ENCODE measurements around the gene SMG9.

SMG9 gene

GRCh38 chr19:43718627-43719377 is 36.0 kb downstream of the SMG9 start:
- H3K36me3 Mint-ChIP-seq, result no peaks in the 10 kb centered on the region
- peaks cover 6% of the 10 kb centered on the region for H3K27me3 Mint-ChIP-seq
- no peaks in the 10 kb centered on the region for H3K9me3 Mint-ChIP-seq
- DNase-seq (ENCODE audit: low spot score in 2 of 2) (no peak), ATAC-seq (ENCODE audit: low read depth) (no peak)
- no peaks in the 10 kb centered on the region for H3K4me1 Mint-ChIP-seq
- H3K4me3 Mint-ChIP-seq, result no peak overlapping the region
- no peak overlapping the region for H3K27ac Mint-ChIP-seq

GRCh38 chr19:43715776-43716175 is 39.0 kb downstream of the SMG9 start, which contains the start of gene IRGC:
Gene IRGC, plus strand, starts transcription at chr19:43716076. Its CDS starts 2,483 bp downstream, at chr19:43718559.
- peaks cover 20% of the 10 kb centered on the region for H3K27me3 Mint-ChIP-seq
- DNase-seq (ENCODE audit: low spot score in 2 of 2) (no peak), ATAC-seq (ENCODE audit: low read depth) (no peak)
- H3K36me3 Mint-ChIP-seq, result no peaks in the 10 kb centered on the region
- no peaks in the 10 kb centered on the region for H3K4me1 Mint-ChIP-seq
- no peaks in the 10 kb centered on the region for H3K9me3 Mint-ChIP-seq
- H3K4me3 Mint-ChIP-seq, result no peak within 1 kb of the TSS
- H3K27ac Mint-ChIP-seq, result no peak within 1 kb of the TSS

GRCh38 chr19:43713208-43713607 is 41.6 kb downstream of the SMG9 start:
- H3K4me3 Mint-ChIP-seq, result no peak overlapping the region
- no peak overlapping the region for H3K27ac Mint-ChIP-seq
- peaks cover 22% of the 10 kb centered on the region for H3K27me3 Mint-ChIP-seq
- peaks cover 4% of the 10 kb centered on the region for H3K9me3 Mint-ChIP-seq
- no peaks in the 10 kb centered on the region for H3K36me3 Mint-ChIP-seq
- DNase-seq (ENCODE audit: low spot score in 2 of 2), result no peak
- no peaks in the 10 kb centered on the region for H3K4me1 Mint-ChIP-seq
- no peak for ATAC-seq (ENCODE audit: low read depth)

GRCh38 chr19:43711751-43712355 is 42.9 kb downstream of the SMG9 start:
- Mint-ChIP-seq H3K4me3 (no peak overlapping the region), H3K27ac (no peak overlapping the region), H3K4me1 (no peaks in the 10 kb centered on the region), H3K9me3 (peaks cover 4% of the 10 kb centered on the region), H3K27me3 (peaks cover 24% of the 10 kb centered on the region), H3K36me3 (no peaks in the 10 kb centered on the region)
- ATAC-seq (ENCODE audit: low read depth) (no peak), DNase-seq (ENCODE audit: low spot score in 2 of 2) (no peak)

- no peak overlapping the region for H3K27ac Mint-ChIP-seq
- peaks cover 4% of the 10 kb centered on the region for H3K9me3 Mint-ChIP-seq
- DNase-seq (ENCODE audit: low spot score in 2 of 2) (no peak), ATAC-seq (ENCODE audit: low read depth) (no peak)
- H3K4me1 Mint-ChIP-seq, result no peaks in the 10 kb centered on the region
- peaks cover 1% of the 10 kb centered on the region for H3K36me3 Mint-ChIP-seq
- peaks cover 26% of the 10 kb centered on the region for H3K27me3 Mint-ChIP-seq
- H3K4me3 Mint-ChIP-seq, result no peak overlapping the region
Observed at GRCh38 chr19:43708716-43709115, 46.0 kb downstream of the SMG9 start.

- Mint-ChIP-seq H3K36me3 (peaks cover 1% of the 10 kb centered on the region), H3K27me3 (peaks cover 22% of the 10 kb centered on the region), H3K9me3 (peaks cover 4% of the 10 kb centered on the region), H3K4me1 (no peaks in the 10 kb centered on the region), H3K4me3 (no peak overlapping the region), H3K27ac (no peak overlapping the region)
- no peak for DNase-seq (ENCODE audit: low spot score in 2 of 2)
- ATAC-seq (ENCODE audit: low read depth), result no peak
Observed at GRCh38 chr19:43707158-43707712, 47.5 kb downstream of the SMG9 start.

DNA sequence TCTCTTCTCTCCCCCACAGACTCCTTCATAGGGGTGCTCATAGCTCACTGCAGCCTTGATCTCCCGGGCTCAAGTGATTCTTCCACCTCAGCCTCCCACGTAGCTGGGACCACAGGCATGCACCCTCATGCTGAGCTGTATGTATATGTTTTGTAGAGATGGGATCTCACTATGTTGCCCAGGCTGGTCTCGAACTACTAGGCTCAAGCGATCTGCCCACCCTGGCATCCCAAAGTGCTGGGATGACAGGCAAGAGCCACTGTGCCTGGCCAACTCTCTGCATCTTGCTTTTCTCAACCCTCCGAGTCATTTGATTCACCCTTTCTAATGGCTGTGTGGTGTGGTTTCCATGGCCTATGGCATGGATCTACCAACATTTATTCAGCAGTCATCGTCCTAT is 49.0 kb downstream of the SMG9 start:
- Mint-ChIP-seq H3K27me3 (peaks cover 15% of the 10 kb centered on the region), H3K9me3 (peaks cover 6% of the 10 kb centered on the region), H3K36me3 (peaks cover 1% of the 10 kb centered on the region), H3K4me1 (peaks cover 5% of the 10 kb centered on the region), H3K4me3 (no peak overlapping the region), H3K27ac (no peak overlapping the region)
- DNase-seq (ENCODE audit: low spot score in 2 of 2) (no peak), ATAC-seq (ENCODE audit: low read depth) (no peak)

GRCh38 chr19:43704002-43704705 is 50.6 kb downstream of the SMG9 start:
- no peak for ATAC-seq (ENCODE audit: low read depth)
- H3K4me3 Mint-ChIP-seq, result no peak overlapping the region
- peaks cover 12% of the 10 kb centered on the region for H3K27me3 Mint-ChIP-seq
- DNase-seq (ENCODE audit: low spot score in 2 of 2), result no peak
- peaks cover 1% of the 10 kb centered on the region for H3K36me3 Mint-ChIP-seq
- H3K27ac Mint-ChIP-seq, result peak overlapping the region; percentile 17
- peaks cover 5% of the 10 kb centered on the region for H3K9me3 Mint-ChIP-seq
- H3K4me1 Mint-ChIP-seq, result peaks cover 13% of the 10 kb centered on the region

DNA sequence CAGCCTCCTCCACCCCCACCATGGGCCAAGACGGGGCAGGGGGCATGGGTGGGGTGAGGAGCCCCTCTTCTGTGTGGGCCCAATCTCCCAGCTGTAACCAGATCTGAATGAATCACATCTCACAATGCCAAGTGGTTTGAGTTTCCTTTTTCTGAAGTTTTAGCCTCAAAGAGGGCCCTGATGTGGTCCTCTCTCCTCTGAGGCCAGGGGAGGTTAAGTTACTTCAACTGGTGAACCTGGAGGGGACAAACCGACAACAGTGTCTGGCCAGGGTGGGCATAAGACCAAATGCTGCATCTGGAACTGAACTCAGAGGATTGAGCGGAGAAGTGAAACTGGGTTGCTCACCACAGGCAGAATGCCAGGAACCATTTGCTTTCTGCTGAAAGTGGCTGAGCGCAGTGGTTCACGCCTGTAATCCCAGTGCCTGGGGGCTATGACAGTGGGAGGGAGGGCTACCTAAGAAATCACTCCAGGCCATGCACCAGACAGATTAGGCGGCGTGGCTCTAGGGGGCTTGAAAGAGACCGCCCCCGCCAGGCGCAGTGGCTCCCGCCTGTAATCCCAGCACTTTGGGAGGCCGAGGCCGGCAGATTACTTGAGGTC is 54.3 kb downstream of the SMG9 start:
- peak; percentile 7 to 21 for DNase-seq (ENCODE audit: low spot score in 2 of 2)
- Mint-ChIP-seq H3K9me3 (peaks cover 3% of the 10 kb centered on the region), H3K27me3 (peaks cover 11% of the 10 kb centered on the region), H3K4me1 (peaks cover 13% of the 10 kb centered on the region), H3K36me3 (no peaks in the 10 kb centered on the region), H3K27ac (peak overlapping the region; percentile 84), H3K4me3 (peak overlapping the region; percentile 80)
- ATAC-seq (ENCODE audit: low read depth), result peak; percentile 33

GRCh38 chr19:43699506-43700394 is 55.0 kb downstream of the SMG9 start:
- Mint-ChIP-seq H3K27ac (peak overlapping the region; percentile 84), H3K9me3 (peaks cover 3% of the 10 kb centered on the region), H3K36me3 (peaks cover 2% of the 10 kb centered on the region), H3K27me3 (peaks cover 12% of the 10 kb centered on the region), H3K4me3 (peak overlapping the region; percentile 80), H3K4me1 (peaks cover 13% of the 10 kb centered on the region)
- DNase-seq (ENCODE audit: low spot score in 2 of 2) (no peak), ATAC-seq (ENCODE audit: low read depth) (no peak)

GRCh38 chr19:43697295-43697694 is 57.5 kb downstream of the SMG9 start:
- Mint-ChIP-seq H3K9me3 (peaks cover 4% of the 10 kb centered on the region), H3K4me1 (peaks cover 13% of the 10 kb centered on the region), H3K36me3 (peaks cover 2% of the 10 kb centered on the region), H3K27ac (no peak overlapping the region), H3K27me3 (peaks cover 10% of the 10 kb centered on the region), H3K4me3 (no peak overlapping the region)
- ATAC-seq (ENCODE audit: low read depth) (no peak), DNase-seq (ENCODE audit: low spot score in 2 of 2) (no peak)

GRCh38 chr19:43695985-43696704 is 58.6 kb downstream of the SMG9 start:
- peaks cover 2% of the 10 kb centered on the region for H3K36me3 Mint-ChIP-seq

More at GRCh38 chr19:43695985-43696704, 58.6 kb downstream of the SMG9 start:
- Mint-ChIP-seq H3K9me3 (peaks cover 5% of the 10 kb centered on the region), H3K27me3 (peaks cover 10% of the 10 kb centered on the region), H3K4me3 (no peak overlapping the region), H3K27ac (no peak overlapping the region), H3K4me1 (peaks cover 9% of the 10 kb centered on the region)
- ATAC-seq (ENCODE audit: low read depth), result no peak
- no peak for DNase-seq (ENCODE audit: low spot score in 2 of 2)
